ENCODE results near the gene HPGD. TPM values are rescaled to one million over a fixed set of nuclear protein-coding genes. Genes with fewer than 3 reads are reported as not detected.

Gene HPGD
- total and polyA plus RNA-seq, 9 of the 15 experiments (the other 6 are each of a cell fraction or from before 2014, with no cell fraction given) = 2.3 to 8.6 (median 4.8) TPM

GRCh38 chr4:174521800-174522182 is 497 bp downstream of the HPGD start (continued):
- TF ChIP-seq SAFB2 (IDR thresholded peaks at IDR 0.05; ENCODE audit: borderline replicate concordance, low read depth, low read length, severe bottlenecking) (no peak), CC2D1A (IDR thresholded peaks at IDR 0.05) (no peak), FIP1L1 (IDR thresholded peaks at IDR 0.05; ENCODE audit: low read depth, low read length, poor library complexity, severe bottlenecking) (no peak), ZNF197 (CRISPR knock-in tag; IDR thresholded peaks at IDR 0.05; ENCODE audit: low read depth) (no peak), PHTF2 (CRISPR knock-in tag; IDR thresholded peaks at IDR 0.05) (no peak), RFX1 (IDR thresholded peaks at IDR 0.05) (no peak), EWSR1 (IDR thresholded peaks at IDR 0.05; ENCODE audit: borderline replicate concordance, low read depth, partially characterized antibody) (no peak), ZFP1 (CRISPR knock-in tag; IDR thresholded peaks at IDR 0.05) (no peak), PATZ1 (CRISPR knock-in tag; IDR thresholded peaks at IDR 0.05; ENCODE audit: borderline replicate concordance) (no peak)

GRCh38 chr4:174520660-174521059 is 1.6 kb downstream of the HPGD start:
- no peaks in the 10 kb centered on the region for H3K9me3 ChIP-seq (replicated peaks; ENCODE audit: control insufficient read depth, insufficient read depth, low read depth, low read length)
- in situ Hi-C loops (cut with MboI) = no loop called here

More at GRCh38 chr4:174520660-174521059, 1.6 kb downstream of the HPGD start:
- Histone ChIP-seq H3K4me2 (ENCODE audit: insufficient read depth, low read length) (no peak overlapping the region), H2AFZ (ENCODE audit: low read depth, low read length) (no peak overlapping the region), H3K9ac (ENCODE audit: insufficient read depth in 1 of 2, low read depth in 2 of 2, low read length in 2 of 2) (no peak overlapping the region), H3K79me2 (ENCODE audit: control insufficient read depth, insufficient read depth, low read length) (no peaks in the 10 kb centered on the region), H4K20me1 (replicated peaks; ENCODE audit: control insufficient read depth, insufficient read depth, low read length) (no peaks in the 10 kb centered on the region), H3K4me1 (replicated peaks in 1 of 2; ENCODE audit: control insufficient read depth in 2 of 2, insufficient read depth in 2 of 2, low read length in 2 of 2) (peaks cover 9 to 13% of the 10 kb centered on the region in 2 experiments; a peak in 3 of 5 replicates), H3K27ac (ENCODE audit: extremely low read depth, low read depth, low read length) (no peak overlapping the region), H3K9me1 (ENCODE audit: control insufficient read depth, insufficient read depth, low read length) (no peaks in the 10 kb centered on the region), H3K27me3 (ENCODE audit: control insufficient read depth in 2 of 2, insufficient read depth in 2 of 2, low read length in 2 of 2) (no peaks in the 10 kb centered on the region), H3K36me3 (ENCODE audit: control insufficient read depth, insufficient read depth, low read length) (no peaks in the 10 kb centered on the region), H3K4me3 (no peak overlapping the region)
- ATAC-seq = no peak
- TF ChIP-seq AFF1 (IDR thresholded peaks at IDR 0.05; ENCODE audit: low read depth in 1 of 2, partially characterized antibody in 2 of 2) (no peak), ZNF511 (CRISPR knock-in tag; IDR thresholded peaks at IDR 0.05) (no peak), NFXL1 (CRISPR knock-in tag; IDR thresholded peaks at IDR 0.05) (no peak), ZKSCAN1 (IDR thresholded peaks at IDR 0.05; ENCODE audit: low read depth, low read length) (no peak), SMAD4 (CRISPR knock-in tag; conservative IDR thresholded peaks at IDR 0.05) (no peak), HNRNPK (IDR thresholded peaks at IDR 0.05; ENCODE audit: low read depth, low read length, poor library complexity, severe bottlenecking) (no peak), ADNP (tag; IDR thresholded peaks at IDR 0.05) (no peak)
- CTCF ChIA-PET (ENCODE audit: low intra/inter-chr PET ratio) = no interaction called here
- no peak for FAIRE-seq
- no TSS peak for BruUV-seq (replicated peaks)
- intact Hi-C loops (cut with micrococcal nuclease) = loop anchor here (5.0 kb wide), 3 partner anchors 98 to 192 kb away; no protein-coding TSS in a partner anchor
- POLR2A ChIA-PET = no interaction called here
- no peak for DNase-seq (ENCODE audit: extremely low read depth in 1 of 4, low spot score in 3 of 4)
- WGBS (ENCODE audit: insufficient coverage, low coverage, missing lambda C conversion rate) = 100% methylated on average over 1 of the region's 1 CpG
